OCI-LY7 (cell line): ENCODE measurements around the gene MXD1. TPM values are rescaled to one million over a fixed set of nuclear protein-coding genes. Genes with fewer than 3 reads are reported as not detected.

Experiments
- BruUV-seq: library from RNA; stranded (reverse); fragments of 400-500 nt; replicated peaks from 2 replicates; lab custom pipeline; 2021; lab: Mats Ljungman, UMichigan
- CTCF ChIA-PET: fragments of 300-600 bp; sonication (Branson Sonifier 250); formaldehyde crosslinking; loops from one replicate; lab custom pipeline; 2022; ENCODE audit warnings: antibody characterized with exemption; ENCODE audit not compliant: unreplicated experiment; lab: Charles Lee
- POLR2A ChIA-PET: fragments of 300-600 bp; sonication (Branson Sonifier 250); formaldehyde crosslinking; loops from one replicate; lab custom pipeline; 2022; ENCODE audit warnings: antibody characterized with exemption; lab: Charles Lee
- DNase-seq: peaks from one replicate; pipeline ENCODE4 v3.0.0-alpha.2; 2015; ENCODE audit warnings: low spot score
- H2AFZ ChIP-seq: fragments of 200-600 bp; sonication (generic), shearing (Covaris generic); 2 replicates; pipeline ENCODE4 v1.6.1; 2014; ENCODE audit warnings: mild to moderate bottlenecking, antibody characterized with exemption, low read length, moderate library complexity
- H3K27ac ChIP-seq: fragments of 200-600 bp; sonication (generic); 2 replicates; pipeline ENCODE4 v1.5.1; 2014; ENCODE audit warnings: mixed run types, low read depth, mild to moderate bottlenecking, moderate library complexity, low read length, inconsistent platforms; ENCODE audit not compliant: poor library complexity, severe bottlenecking
- H3K36me3 ChIP-seq: fragments of 200-600 bp; sonication (generic); 2 replicates; pipeline ENCODE4 v1.6.1; 2014; ENCODE audit warnings: mild to moderate bottlenecking, antibody characterized with exemption, low read length, moderate library complexity, mixed read lengths; ENCODE audit not compliant: insufficient read depth
- H3K4me1 ChIP-seq: fragments of 200-600 bp; sonication (generic); 2 replicates; pipeline ENCODE4 v1.5.1; 2014; ENCODE audit warnings: mild to moderate bottlenecking, low read length; ENCODE audit not compliant: insufficient read depth, poor library complexity, severe bottlenecking
- H3K4me2 ChIP-seq: fragments of 200-600 bp; sonication (generic); 2 replicates; pipeline ENCODE4 v1.6.1; 2014; ENCODE audit warnings: mild to moderate bottlenecking, low read length
- H3K4me3 ChIP-seq: fragments of 200-600 bp; sonication (generic); 2 replicates; pipeline ENCODE4 v1.5.1; 2014; ENCODE audit warnings: mild to moderate bottlenecking, low read depth, low read length; ENCODE audit not compliant: poor library complexity, severe bottlenecking
- H3K79me2 ChIP-seq: fragments of 200-600 bp; sonication (generic); 2 replicates; pipeline ENCODE4 v1.6.1; 2016; ENCODE audit warnings: low read depth, mild to moderate bottlenecking, low read length, moderate library complexity, mixed read lengths; ENCODE audit not compliant: insufficient read depth
- H3K9me2 ChIP-seq: fragments of 200-600 bp; sonication (generic); 2 replicates; pipeline ENCODE4 v1.6.1; 2016; ENCODE audit warnings: mild to moderate bottlenecking, low read length, mixed read lengths; ENCODE audit not compliant: insufficient read depth
- H3K9me3 ChIP-seq: fragments of 200-600 bp; sonication (generic); 2 replicates; pipeline ENCODE4 v1.6.1; 2014; ENCODE audit warnings: mild to moderate bottlenecking, mixed run types, low read length, mixed read lengths
- H4K20me1 ChIP-seq: fragments of 200-600 bp; sonication (generic); 2 replicates; pipeline ENCODE4 v1.6.1; 2014; ENCODE audit warnings: mild to moderate bottlenecking, antibody characterized with exemption, low read length, moderate library complexity, mixed read lengths; ENCODE audit not compliant: insufficient read depth
- EZH2phosphoT487 ChIP-seq: fragments of 200-600 bp; sonication (generic); IDR thresholded peaks from 2 replicates; pipeline ENCODE4 v1.6.1; 2018; ENCODE audit warnings: low read depth, borderline replicate concordance, mild to moderate bottlenecking, mixed run types, antibody characterized with exemption, low read length, moderate library complexity, mixed read lengths
- intact Hi-C: fragments of 100-400 bp; cut with micrococcal nuclease; formaldehyde crosslinking; loops from one replicate; pipeline ENCODE4 v1.10.0; 2022; ENCODE audit not compliant: unreplicated experiment
- total RNA-seq, 2 experiments: library from RNA; depleted of rRNA in 1 of 2; stranded (reverse); fragments of >200 nt in 1 of 2; shearing (Covaris generic) in 1 of 2; gene quantifications; 2 replicates each; pipeline ENCODE4 v1.2.3, GENCODE V29; 2014 to 2022
- TF ChIP-seq, protein P1 (sequence below): fragments of 200-600 bp; sonication (generic); conservative IDR thresholded peaks from 2 replicates; pipeline ENCODE4 v1.5.1; 2014; ENCODE audit warnings: mild to moderate bottlenecking, antibody characterized with exemption, low read length, moderate library complexity, mixed read lengths

MXD1 gene
- total RNA-seq, 2 experiments from 2014 or later, result 2.2 to 2.9 TPM

DNA sequence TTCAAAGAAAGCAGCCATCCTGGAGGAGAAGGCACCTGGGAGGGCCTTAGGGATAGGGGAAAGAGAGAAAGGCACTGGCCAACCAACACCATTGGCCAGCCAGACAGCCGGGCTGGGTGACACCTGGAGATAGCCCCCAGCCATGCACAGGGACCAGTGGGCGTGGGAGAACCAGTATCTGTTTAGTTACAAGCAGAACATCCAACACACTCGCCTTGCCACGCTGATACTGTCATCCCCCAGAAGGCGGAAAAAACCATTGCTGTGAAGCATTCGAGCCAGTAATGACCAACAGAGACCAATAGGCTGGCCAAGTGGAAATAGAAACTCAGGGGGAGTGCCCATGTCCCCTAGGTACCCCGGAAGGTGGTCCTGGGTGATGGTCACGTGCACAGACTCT is 31.0 kb downstream of the MXD1 start:
- CTCF ChIA-PET, result no interaction called here

DNA sequence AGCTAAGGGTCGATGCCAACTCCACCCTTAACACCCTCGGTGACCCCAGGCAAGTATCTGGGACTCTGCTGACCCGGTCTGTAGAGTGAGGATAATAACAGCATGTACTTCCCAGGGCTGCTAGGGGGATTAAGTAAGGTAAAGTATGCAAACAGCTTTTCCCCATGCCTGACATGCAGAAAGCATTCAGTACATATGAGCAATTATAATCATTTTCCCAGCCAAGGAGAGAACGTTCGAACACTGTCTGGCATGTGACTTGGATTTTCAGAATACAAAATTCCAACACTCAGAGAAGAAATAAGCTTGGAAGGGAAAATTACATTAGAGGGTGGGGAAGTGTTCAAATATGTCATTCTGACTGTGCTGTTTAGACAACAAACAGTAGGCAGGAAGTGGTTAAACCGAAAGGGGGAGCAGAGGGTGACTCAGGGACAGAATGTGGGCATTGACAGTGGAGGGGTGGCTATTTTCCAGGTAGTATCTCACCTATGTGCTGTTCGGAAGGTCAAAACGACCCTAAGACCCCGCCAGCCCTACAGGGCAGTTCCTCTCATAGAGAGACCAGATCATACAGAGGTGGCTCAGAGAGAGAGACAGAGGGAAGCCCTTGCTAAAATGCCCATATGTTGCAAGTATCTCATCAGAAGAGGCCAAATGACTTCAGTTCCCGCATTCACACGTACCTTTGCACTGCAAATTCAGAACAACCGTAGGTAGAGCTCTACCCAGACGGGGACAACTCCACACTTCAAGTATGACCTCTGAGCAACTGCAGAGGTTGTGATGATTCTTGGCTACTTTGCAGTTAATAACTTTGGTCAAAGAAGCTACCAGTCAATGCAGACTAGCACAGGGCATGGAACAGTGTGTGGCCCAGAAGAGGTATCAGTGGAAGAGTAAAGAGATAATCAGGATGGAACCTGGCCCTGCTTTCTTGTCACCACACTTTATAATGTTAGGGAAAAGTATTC is 31.7 kb downstream of the MXD1 start:
- no peaks in the 10 kb centered on the region for H3K9me2 ChIP-seq
- no peaks in the 10 kb centered on the region for H3K9me3 ChIP-seq
- intact Hi-C loops, result no loop called here
- DNase-seq, result peak; percentile 44
- H2AFZ ChIP-seq, result peak overlapping the region; percentile 90
- no peaks in the 10 kb centered on the region for H4K20me1 ChIP-seq
- no TSS peak for BruUV-seq
- no peak for TF ChIP-seq EZH2phosphoT487
- TF ChIP-seq, protein P1, sequence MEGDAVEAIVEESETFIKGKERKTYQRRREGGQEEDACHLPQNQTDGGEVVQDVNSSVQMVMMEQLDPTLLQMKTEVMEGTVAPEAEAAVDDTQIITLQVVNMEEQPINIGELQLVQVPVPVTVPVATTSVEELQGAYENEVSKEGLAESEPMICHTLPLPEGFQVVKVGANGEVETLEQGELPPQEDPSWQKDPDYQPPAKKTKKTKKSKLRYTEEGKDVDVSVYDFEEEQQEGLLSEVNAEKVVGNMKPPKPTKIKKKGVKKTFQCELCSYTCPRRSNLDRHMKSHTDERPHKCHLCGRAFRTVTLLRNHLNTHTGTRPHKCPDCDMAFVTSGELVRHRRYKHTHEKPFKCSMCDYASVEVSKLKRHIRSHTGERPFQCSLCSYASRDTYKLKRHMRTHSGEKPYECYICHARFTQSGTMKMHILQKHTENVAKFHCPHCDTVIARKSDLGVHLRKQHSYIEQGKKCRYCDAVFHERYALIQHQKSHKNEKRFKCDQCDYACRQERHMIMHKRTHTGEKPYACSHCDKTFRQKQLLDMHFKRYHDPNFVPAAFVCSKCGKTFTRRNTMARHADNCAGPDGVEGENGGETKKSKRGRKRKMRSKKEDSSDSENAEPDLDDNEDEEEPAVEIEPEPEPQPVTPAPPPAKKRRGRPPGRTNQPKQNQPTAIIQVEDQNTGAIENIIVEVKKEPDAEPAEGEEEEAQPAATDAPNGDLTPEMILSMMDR, result no peak; the same call in 1 of the 2 replicates
- no peak overlapping the region for H3K27ac ChIP-seq
- H3K36me3 ChIP-seq, result no peaks in the 10 kb centered on the region
- peak overlapping the region; percentile 56 for H3K4me2 ChIP-seq
- H3K4me1 ChIP-seq, result peaks cover 17% of the 10 kb centered on the region
- CTCF ChIA-PET, result interaction anchor here (0.9 kb wide), 1 partner anchor 124 kb away, joined by 3 read pairs; no protein-coding TSS in a partner anchor
- peak overlapping the region; percentile 2 for H3K4me3 ChIP-seq
- POLR2A ChIA-PET, result interaction anchor here (0.7 kb wide), 2 partner anchors 53 to 186 kb away, joined by 3 read pairs; no protein-coding TSS in a partner anchor
- H3K79me2 ChIP-seq, result no peaks in the 10 kb centered on the region

More for the DNA sequence above, 31.0 kb downstream of the MXD1 start:
- no peaks in the 10 kb centered on the region for H3K9me2 ChIP-seq
- H3K27ac ChIP-seq, result no peak overlapping the region
- H3K36me3 ChIP-seq, result no peaks in the 10 kb centered on the region
- H2AFZ ChIP-seq, result peak overlapping the region; percentile 90; the same call in 1 of the 2 replicates
- no peak overlapping the region for H3K4me3 ChIP-seq
- intact Hi-C loops, result no loop called here
- no peak for TF ChIP-seq EZH2phosphoT487
- TF ChIP-seq, protein P1, result no peak
- POLR2A ChIA-PET, result interaction anchor here (0.7 kb wide), 1 partner anchor 186 kb away, joined by 3 read pairs; no protein-coding TSS in a partner anchor
- H3K4me2 ChIP-seq, result 0 out of 2 replicates have a peak overlapping the region, but pooled peaks have one; percentile 56
- no peaks in the 10 kb centered on the region for H3K9me3 ChIP-seq
- H3K4me1 ChIP-seq, result peaks cover 17% of the 10 kb centered on the region
- no TSS peak for BruUV-seq
- H3K79me2 ChIP-seq, result no peaks in the 10 kb centered on the region
- no peak for DNase-seq
- no peaks in the 10 kb centered on the region for H4K20me1 ChIP-seq
